ENCODE measurements around the gene OR3A3. TPM values are rescaled to one million over a fixed set of nuclear protein-coding genes. Genes with fewer than 3 reads are reported as not detected.
"Not testable (repeated sequence)": the region's sequence is repeated elsewhere in the genome, so short reads cannot be mapped to it uniquely, and the experiment has no call there.

Gene OR3A3
- total RNA-seq, 6 experiments from 2014 or later: not detected

GRCh38 chr17:3389791-3390190 is 21.4 kb upstream of the OR3A3 start:
- ATAC-seq (no peak), DNase-seq (no peak)
- no peak overlapping the region for H3K4me3 ChIP-seq
- no peak overlapping the region for H3K27ac ChIP-seq
- peaks cover 0 to 9% of the 10 kb centered on the region in 2 donors for H3K27me3 ChIP-seq
- H3K4me1 ChIP-seq: no peaks in the 10 kb centered on the region
- 57% methylated on average over 4 of the region's 4 CpGs for WGBS (ENCODE audit: insufficient coverage, low coverage, low lambda C conversion rate, missing lambda C conversion rate)
- intact Hi-C loops (cut with DNase I): no loop called here
- no peaks in the 10 kb centered on the region for H3K36me3 ChIP-seq
- H3K9me3 ChIP-seq: no peaks in the 10 kb centered on the region
- TF ChIP-seq POLR2A (IDR thresholded peaks at IDR 0.05): no peak
- TF ChIP-seq, protein P1, sequence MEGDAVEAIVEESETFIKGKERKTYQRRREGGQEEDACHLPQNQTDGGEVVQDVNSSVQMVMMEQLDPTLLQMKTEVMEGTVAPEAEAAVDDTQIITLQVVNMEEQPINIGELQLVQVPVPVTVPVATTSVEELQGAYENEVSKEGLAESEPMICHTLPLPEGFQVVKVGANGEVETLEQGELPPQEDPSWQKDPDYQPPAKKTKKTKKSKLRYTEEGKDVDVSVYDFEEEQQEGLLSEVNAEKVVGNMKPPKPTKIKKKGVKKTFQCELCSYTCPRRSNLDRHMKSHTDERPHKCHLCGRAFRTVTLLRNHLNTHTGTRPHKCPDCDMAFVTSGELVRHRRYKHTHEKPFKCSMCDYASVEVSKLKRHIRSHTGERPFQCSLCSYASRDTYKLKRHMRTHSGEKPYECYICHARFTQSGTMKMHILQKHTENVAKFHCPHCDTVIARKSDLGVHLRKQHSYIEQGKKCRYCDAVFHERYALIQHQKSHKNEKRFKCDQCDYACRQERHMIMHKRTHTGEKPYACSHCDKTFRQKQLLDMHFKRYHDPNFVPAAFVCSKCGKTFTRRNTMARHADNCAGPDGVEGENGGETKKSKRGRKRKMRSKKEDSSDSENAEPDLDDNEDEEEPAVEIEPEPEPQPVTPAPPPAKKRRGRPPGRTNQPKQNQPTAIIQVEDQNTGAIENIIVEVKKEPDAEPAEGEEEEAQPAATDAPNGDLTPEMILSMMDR (IDR thresholded peaks at IDR 0.05): no peak

GRCh38 chr17:3397801-3398200 is 13.4 kb upstream of the OR3A3 start:
- H3K4me1 ChIP-seq; H3K36me3 ChIP-seq; H3K27me3 ChIP-seq; intact Hi-C loops (cut with DNase I); H3K4me3 ChIP-seq; ATAC-seq; DNase-seq; H3K9me3 ChIP-seq; H3K27ac ChIP-seq: not testable (repeated sequence)
- 54% methylated on average over 6 of the region's 7 CpGs for WGBS (ENCODE audit: insufficient coverage, low coverage, low lambda C conversion rate, missing lambda C conversion rate)

DNA sequence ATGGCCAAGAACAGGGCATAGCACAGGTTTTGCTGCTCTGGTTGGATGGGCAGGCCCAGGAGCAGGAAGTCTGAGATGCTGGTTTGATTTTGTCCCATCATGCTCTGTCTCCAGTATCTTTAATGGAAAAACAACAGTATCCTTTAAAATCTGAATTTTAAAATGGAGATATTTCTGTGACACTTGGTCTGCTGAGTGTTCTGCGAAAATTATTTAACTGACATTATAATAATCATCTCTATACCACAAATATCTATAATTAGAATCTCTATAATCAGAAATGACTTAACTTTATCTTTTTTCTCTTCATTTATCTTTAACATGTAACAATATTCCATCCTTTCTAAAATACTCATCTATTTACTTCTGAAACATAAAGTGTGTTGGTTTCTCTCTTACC is 12.9 kb upstream of the OR3A3 start, which contains the start of gene OR1E1:
Gene OR1E1 (minus strand): TSS at position 101 of the 400 bp plus-strand sequence. CDS start 0 bp downstream, at position 101.
- no peak within 1 kb of the TSS for H3K4me3 ChIP-seq
- H3K4me1 ChIP-seq: no peaks in the 10 kb centered on the region
- no peak within 1 kb of the TSS for H3K27ac ChIP-seq
- no peak for DNase-seq
- H3K27me3 ChIP-seq: no peaks in the 10 kb centered on the region
- WGBS (ENCODE audit: insufficient coverage, low coverage, low lambda C conversion rate, missing lambda C conversion rate): 62% methylated on average over 1 of the region's 1 CpG
- H3K9me3 ChIP-seq: no peaks in the 10 kb centered on the region
- intact Hi-C loops (cut with DNase I): no loop called here
- TF ChIP-seq, protein P1 (IDR thresholded peaks at IDR 0.05): no peak
- TF ChIP-seq POLR2A (IDR thresholded peaks at IDR 0.05): no peak
- no peak for ATAC-seq
- no peaks in the 10 kb centered on the region for H3K36me3 ChIP-seq

- no peaks in the 10 kb centered on the region for H3K4me1 ChIP-seq
- WGBS (ENCODE audit: insufficient coverage, low coverage, low lambda C conversion rate, missing lambda C conversion rate): 55% methylated on average over 6 of the region's 6 CpGs
- DNase-seq: no peak
These were observed 11.1 kb upstream of the OR3A3 start for GRCh38 chr17:3400055-3400454.

GRCh38 chr17:3401786-3402185 is 9.4 kb upstream of the OR3A3 start:
- Histone ChIP-seq H3K4me3 (no peak overlapping the region), H3K36me3 (no peaks in the 10 kb centered on the region), H3K27me3 (no peaks in the 10 kb centered on the region), H3K27ac (no peak overlapping the region), H3K9me3 (no peaks in the 10 kb centered on the region), H3K4me1 (no peaks in the 10 kb centered on the region)
- DNase-seq (no peak), ATAC-seq (no peak)
- WGBS (ENCODE audit: insufficient coverage, low coverage, low lambda C conversion rate, missing lambda C conversion rate): 42% methylated on average over 2 of the region's 2 CpGs
- TF ChIP-seq, protein P1 (IDR thresholded peaks at IDR 0.05): no peak
- no peak for TF ChIP-seq POLR2A (IDR thresholded peaks at IDR 0.05)
- intact Hi-C loops (cut with DNase I): no loop called here

More at GRCh38 chr17:3400055-3400454, 11.1 kb upstream of the OR3A3 start:
- no peak for TF ChIP-seq POLR2A (IDR thresholded peaks at IDR 0.05)
- TF ChIP-seq, protein P1 (IDR thresholded peaks at IDR 0.05): no peak
- no peaks in the 10 kb centered on the region for H3K27me3 ChIP-seq
- intact Hi-C loops (cut with DNase I): no loop called here
- H3K36me3 ChIP-seq: no peaks in the 10 kb centered on the region
- no peak for ATAC-seq
- H3K4me3 ChIP-seq: no peak overlapping the region
- H3K9me3 ChIP-seq: no peaks in the 10 kb centered on the region
- H3K27ac ChIP-seq: no peak overlapping the region

DNA sequence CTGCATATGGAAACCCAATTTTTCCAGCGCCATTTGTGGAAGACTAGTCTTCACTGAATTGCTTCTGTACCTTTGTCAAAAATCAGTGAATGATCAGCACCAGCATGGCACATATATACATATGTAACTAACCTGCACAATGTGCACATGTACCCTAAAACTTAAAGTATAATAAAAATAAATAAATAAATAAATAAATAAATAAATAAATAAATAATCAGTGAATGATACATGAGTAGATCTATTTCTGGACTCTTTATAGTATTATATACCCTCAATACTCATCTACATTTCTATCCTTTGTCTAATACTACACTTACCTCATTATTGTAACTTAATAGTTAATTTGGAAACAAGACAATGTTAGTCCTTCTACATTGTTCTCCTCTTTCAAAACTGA is 7.3 kb upstream of the OR3A3 start:
- H3K4me1 ChIP-seq; H3K4me3 ChIP-seq; ATAC-seq; H3K27me3 ChIP-seq; intact Hi-C loops (cut with DNase I); H3K27ac ChIP-seq; H3K9me3 ChIP-seq; DNase-seq; H3K36me3 ChIP-seq: not testable (repeated sequence)
- WGBS (ENCODE audit: insufficient coverage, low coverage, low lambda C conversion rate, missing lambda C conversion rate): 91% methylated on average over 1 of the region's 1 CpG

DNA sequence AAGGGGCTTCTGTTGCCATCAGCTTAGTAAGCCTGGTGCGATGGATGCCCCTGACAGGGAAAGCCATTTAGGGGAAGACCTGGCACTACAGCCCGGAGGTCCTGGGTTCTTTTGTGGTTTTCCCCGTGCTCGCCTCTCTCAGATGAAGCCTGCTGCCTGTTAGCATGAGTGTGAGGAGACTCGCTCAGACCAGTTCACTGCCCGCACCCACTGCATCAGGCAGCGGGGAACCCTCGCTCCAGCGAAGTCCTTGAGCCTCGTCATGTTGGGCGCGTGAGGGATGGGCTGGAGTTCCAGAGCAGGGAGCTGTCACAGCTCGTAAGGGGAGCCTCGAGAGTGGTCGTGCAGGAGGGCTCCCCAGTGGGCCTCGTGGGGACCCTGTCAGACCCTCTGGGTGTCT is 1.0 kb downstream of the OR3A3 start:
- H3K27me3 ChIP-seq; intact Hi-C loops (cut with DNase I); H3K27ac ChIP-seq; DNase-seq; H3K4me3 ChIP-seq; H3K36me3 ChIP-seq; ATAC-seq; H3K9me3 ChIP-seq; H3K4me1 ChIP-seq: not testable (repeated sequence)
- WGBS (ENCODE audit: insufficient coverage, low coverage, low lambda C conversion rate, missing lambda C conversion rate): no CpG with 5 or more reads among the region's 16 CpGs
